Measurements from ENCODE around the gene RER1. TPM values are rescaled to one million over a fixed set of nuclear protein-coding genes. Genes with fewer than 3 reads are reported as not detected.

RER1 gene
- total RNA-seq, 3 donors from 2014 or later = 58.3 to 75.1 (median 70.4) TPM

DNA sequence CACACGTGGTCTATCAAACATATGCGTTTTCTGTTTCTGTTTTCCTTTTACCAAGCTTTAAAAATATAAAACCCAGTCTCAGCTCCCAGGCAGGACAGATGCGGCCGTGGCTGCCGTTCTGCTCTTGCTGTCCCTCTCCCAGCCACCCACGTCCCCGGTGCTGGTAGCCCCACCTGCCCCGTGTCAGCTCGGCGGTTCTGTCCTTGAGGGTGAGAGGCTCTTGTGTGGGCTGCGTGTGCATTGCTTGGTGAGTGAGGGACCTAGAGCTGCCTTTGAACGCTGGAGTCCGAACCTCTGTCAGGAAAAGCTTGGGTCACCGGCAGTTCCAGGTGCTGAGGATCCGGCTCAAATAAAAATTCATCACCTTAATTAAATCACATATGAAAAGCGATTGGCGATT is 4.4 kb downstream of the RER1 start:
- intact Hi-C loops (cut with DNase I; ENCODE audit: low total_unique reads) = no loop called here
- no peaks in the 10 kb centered on the region for H3K27me3 ChIP-seq
- H3K4me1 ChIP-seq = peaks cover 4 to 8% of the 10 kb centered on the region in 2 donors
- no peak for DNase-seq (ENCODE audit: low spot score in 2 of 2)
- no peak for TF ChIP-seq POLR2AphosphoS5 (IDR thresholded peaks at IDR 0.05)
- no peak for TF ChIP-seq POLR2A (IDR thresholded peaks at IDR 0.05)
- no peak for TF ChIP-seq CTCF (IDR thresholded peaks at IDR 0.05)
- no peak overlapping the region for H3K27ac ChIP-seq
- no peak overlapping the region for H3K4me3 ChIP-seq
- H3K9me3 ChIP-seq = no peaks in the 10 kb centered on the region
- H3K36me3 ChIP-seq = no peaks in the 10 kb centered on the region

DNA sequence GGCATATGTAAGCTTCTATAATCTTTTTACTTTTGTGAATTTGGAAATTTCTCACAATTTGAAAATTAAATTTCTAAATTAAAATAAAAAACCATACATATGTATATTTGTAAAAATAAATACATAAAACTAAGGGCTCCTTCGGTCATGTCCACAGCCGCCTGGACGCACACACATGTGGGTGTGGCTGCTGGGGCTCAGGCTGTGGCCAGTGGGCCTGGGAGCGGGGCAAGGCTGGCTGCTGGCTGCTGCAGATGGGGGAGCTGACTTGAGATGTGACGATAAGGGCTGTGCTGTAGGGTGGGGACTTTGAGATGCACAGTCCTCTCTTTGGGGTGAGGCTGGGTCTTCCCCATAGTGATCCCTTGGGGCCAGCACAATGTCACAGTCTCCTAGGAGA is 4.8 kb downstream of the RER1 start:
- Histone ChIP-seq H3K27me3 (no peaks in the 10 kb centered on the region), H3K36me3 (no peaks in the 10 kb centered on the region), H3K9me3 (no peaks in the 10 kb centered on the region), H3K27ac (no peak overlapping the region), H3K4me3 (no peak overlapping the region), H3K4me1 (peaks cover 4 to 8% of the 10 kb centered on the region in 2 donors)
- intact Hi-C loops (cut with DNase I; ENCODE audit: low total_unique reads) = no loop called here
- DNase-seq (ENCODE audit: low spot score in 2 of 2) = no peak
- TF ChIP-seq POLR2A (IDR thresholded peaks at IDR 0.05) = no peak
- no peak for TF ChIP-seq POLR2AphosphoS5 (IDR thresholded peaks at IDR 0.05)
- no peak for TF ChIP-seq CTCF (IDR thresholded peaks at IDR 0.05)

GRCh38 chr1:2397007-2397679 is 5.5 kb downstream of the RER1 start:
- H3K4me1 ChIP-seq = peaks cover 4 to 8% of the 10 kb centered on the region in 2 donors
- H3K27me3 ChIP-seq = no peaks in the 10 kb centered on the region
- TF ChIP-seq POLR2AphosphoS5 (IDR thresholded peaks at IDR 0.05) (no peak), CTCF (IDR thresholded peaks at IDR 0.05) (no peak), POLR2A (IDR thresholded peaks at IDR 0.05) (no peak)
- H3K4me3 ChIP-seq = no peak overlapping the region
- DNase-seq (ENCODE audit: low spot score in 2 of 2) = no peak
- H3K9me3 ChIP-seq = no peaks in the 10 kb centered on the region
- intact Hi-C loops (cut with DNase I; ENCODE audit: low total_unique reads) = no loop called here
- no peak overlapping the region for H3K27ac ChIP-seq
- H3K36me3 ChIP-seq = peaks cover 3% of the 10 kb centered on the region

DNA sequence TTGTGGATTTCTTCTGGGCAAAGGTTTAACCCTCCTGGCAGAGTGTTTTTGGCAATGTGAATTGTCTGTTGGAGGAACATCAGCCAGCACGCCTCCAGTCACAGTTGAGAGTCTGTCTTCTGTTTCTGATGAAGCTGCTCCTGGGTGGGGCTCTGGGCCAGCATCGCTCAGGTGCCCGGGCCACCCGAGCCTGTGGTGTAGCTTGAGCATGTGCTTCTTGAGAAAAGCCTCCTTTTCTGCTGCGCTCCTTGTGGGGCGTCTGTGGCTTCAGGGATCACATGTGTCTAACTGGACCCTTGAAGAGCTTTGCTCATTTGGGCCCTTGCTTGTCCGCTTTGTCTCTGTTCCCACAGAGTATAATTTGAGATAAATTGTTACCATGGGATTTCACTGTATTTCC is 7.2 kb downstream of the RER1 start:
- Histone ChIP-seq H3K27ac (no peak overlapping the region), H3K4me3 (no peak overlapping the region), H3K9me3 (no peaks in the 10 kb centered on the region), H3K36me3 (peaks cover 15% of the 10 kb centered on the region), H3K27me3 (no peaks in the 10 kb centered on the region), H3K4me1 (no peaks in the 10 kb centered on the region)
- TF ChIP-seq POLR2AphosphoS5 (IDR thresholded peaks at IDR 0.05) = no peak
- no peak for TF ChIP-seq CTCF (IDR thresholded peaks at IDR 0.05)
- no peak for TF ChIP-seq POLR2A (IDR thresholded peaks at IDR 0.05)
- no peak for DNase-seq (ENCODE audit: low spot score in 2 of 2)
- intact Hi-C loops (cut with DNase I; ENCODE audit: low total_unique reads) = no loop called here

- H3K9me3 ChIP-seq = no peaks in the 10 kb centered on the region
- H3K4me1 ChIP-seq = no peaks in the 10 kb centered on the region
- H3K27me3 ChIP-seq = no peaks in the 10 kb centered on the region
- TF ChIP-seq CTCF (IDR thresholded peaks at IDR 0.05) (no peak), POLR2A (IDR thresholded peaks at IDR 0.05) (no peak), POLR2AphosphoS5 (IDR thresholded peaks at IDR 0.05) (no peak)
- no peak overlapping the region for H3K27ac ChIP-seq
- no peak for DNase-seq (ENCODE audit: low spot score in 2 of 2)
- H3K36me3 ChIP-seq = peaks cover 15% of the 10 kb centered on the region
- H3K4me3 ChIP-seq = no peak overlapping the region
- intact Hi-C loops (cut with DNase I; ENCODE audit: low total_unique reads) = no loop called here
Observed at GRCh38 chr1:2399890-2400575, 8.4 kb downstream of the RER1 start.

All from breast epithelium (tissue), 4 donors.